Glutamatergic neuron (in vitro differentiated cells): ENCODE data around the gene MAP3K7. TPM values are rescaled to one million over a fixed set of nuclear protein-coding genes. Genes with fewer than 3 reads are reported as not detected.

Experiments
- DNase-seq: peaks from one replicate; pipeline ENCODE4 v3.0.0; 2022
- H3K27ac Mint-ChIP-seq: one replicate; pipeline ENCODE4 v1.8.0; 2020; ENCODE audit warnings: mild to moderate bottlenecking, mixed read lengths, inconsistent platforms; ENCODE audit not compliant: unreplicated experiment
- H3K27me3 Mint-ChIP-seq: one replicate; pipeline ENCODE4 v1.8.0; 2020; ENCODE audit warnings: mild to moderate bottlenecking, moderate library complexity, mixed read lengths, inconsistent platforms; ENCODE audit not compliant: unreplicated experiment
- H3K36me3 Mint-ChIP-seq: one replicate; pipeline ENCODE4 v1.8.0; 2020; ENCODE audit warnings: mild to moderate bottlenecking, mixed read lengths, inconsistent platforms; ENCODE audit not compliant: unreplicated experiment
- H3K4me1 Mint-ChIP-seq: one replicate; pipeline ENCODE4 v1.8.0; 2020; ENCODE audit warnings: mild to moderate bottlenecking, low read depth, mixed read lengths, inconsistent platforms; ENCODE audit not compliant: unreplicated experiment
- H3K4me3 Mint-ChIP-seq: one replicate; pipeline ENCODE4 v1.8.0; 2020; ENCODE audit warnings: mild to moderate bottlenecking, mixed read lengths, inconsistent platforms; ENCODE audit not compliant: unreplicated experiment
- H3K9me3 Mint-ChIP-seq: one replicate; pipeline ENCODE4 v1.8.0; 2020; ENCODE audit warnings: mild to moderate bottlenecking, moderate library complexity, mixed read lengths, inconsistent platforms; ENCODE audit not compliant: unreplicated experiment
- total RNA-seq: library from RNA; stranded (reverse); fragmentation: NEBNext Ultra II Directional; extraction: Animal tissue kit (Norgen Biotek cat#: 25700); gene quantifications from one replicate; pipeline ENCODE4 v1.2.1, GENCODE V29; 2021; ENCODE audit not compliant: unreplicated experiment
- TF ChIP-seq, protein P1 (sequence below): fragments of 200-600 bp; sonication (generic); IDR thresholded peaks from one replicate; pipeline ENCODE4 v1.5.0; 2021; ENCODE audit not compliant: partially characterized antibody, unreplicated experiment

Gene MAP3K7
- total RNA-seq, 1 donor from 2014 or later = 39.4 TPM

DNA sequence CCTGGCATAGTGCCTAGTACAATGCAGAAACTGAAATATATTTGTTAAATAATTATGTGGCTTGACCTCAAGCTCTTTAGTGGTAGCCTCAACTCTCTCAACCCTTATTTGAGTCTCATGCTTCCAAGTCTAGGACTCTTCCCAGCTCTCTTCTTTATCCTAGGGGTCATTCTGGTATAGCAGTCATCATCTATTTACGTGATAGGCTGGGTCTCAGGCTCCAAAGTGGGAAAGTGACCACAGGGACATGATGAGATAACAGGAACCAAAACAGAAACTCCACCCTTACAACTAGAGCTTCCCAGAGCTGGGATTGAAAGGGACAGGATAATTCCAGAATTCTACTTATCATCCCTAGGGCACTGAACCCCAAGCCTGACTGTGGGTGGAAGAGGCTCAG, 17.7 kb upstream of the MAP3K7 start:
- H3K4me3 Mint-ChIP-seq = no peak overlapping the region
- H3K27ac Mint-ChIP-seq = no peak overlapping the region
- no peaks in the 10 kb centered on the region for H3K27me3 Mint-ChIP-seq

DNA sequence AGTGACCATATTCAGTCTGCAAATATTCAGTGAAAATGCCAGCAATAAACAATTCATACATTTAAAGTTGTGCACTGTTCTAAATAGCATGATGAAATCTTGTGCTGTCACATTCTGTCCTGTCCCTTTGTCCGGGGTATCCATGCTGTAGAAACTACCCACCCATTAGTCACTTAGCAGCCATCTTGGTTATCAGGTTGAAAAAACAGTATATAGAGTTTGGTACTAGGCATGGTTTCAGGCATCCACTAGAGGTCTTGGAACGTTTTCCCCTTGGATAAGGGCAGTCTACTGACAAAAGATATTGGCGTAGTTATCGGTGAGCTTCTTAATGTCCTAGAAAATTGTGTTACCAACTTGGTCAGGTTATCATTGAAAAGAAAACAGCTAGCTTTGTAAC, 12.3 kb upstream of the MAP3K7 start:
- no peaks in the 10 kb centered on the region for H3K9me3 Mint-ChIP-seq
- H3K27ac Mint-ChIP-seq = no peak overlapping the region
- no peaks in the 10 kb centered on the region for H3K27me3 Mint-ChIP-seq
- no peak overlapping the region for H3K4me3 Mint-ChIP-seq
- TF ChIP-seq, protein P1, sequence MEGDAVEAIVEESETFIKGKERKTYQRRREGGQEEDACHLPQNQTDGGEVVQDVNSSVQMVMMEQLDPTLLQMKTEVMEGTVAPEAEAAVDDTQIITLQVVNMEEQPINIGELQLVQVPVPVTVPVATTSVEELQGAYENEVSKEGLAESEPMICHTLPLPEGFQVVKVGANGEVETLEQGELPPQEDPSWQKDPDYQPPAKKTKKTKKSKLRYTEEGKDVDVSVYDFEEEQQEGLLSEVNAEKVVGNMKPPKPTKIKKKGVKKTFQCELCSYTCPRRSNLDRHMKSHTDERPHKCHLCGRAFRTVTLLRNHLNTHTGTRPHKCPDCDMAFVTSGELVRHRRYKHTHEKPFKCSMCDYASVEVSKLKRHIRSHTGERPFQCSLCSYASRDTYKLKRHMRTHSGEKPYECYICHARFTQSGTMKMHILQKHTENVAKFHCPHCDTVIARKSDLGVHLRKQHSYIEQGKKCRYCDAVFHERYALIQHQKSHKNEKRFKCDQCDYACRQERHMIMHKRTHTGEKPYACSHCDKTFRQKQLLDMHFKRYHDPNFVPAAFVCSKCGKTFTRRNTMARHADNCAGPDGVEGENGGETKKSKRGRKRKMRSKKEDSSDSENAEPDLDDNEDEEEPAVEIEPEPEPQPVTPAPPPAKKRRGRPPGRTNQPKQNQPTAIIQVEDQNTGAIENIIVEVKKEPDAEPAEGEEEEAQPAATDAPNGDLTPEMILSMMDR = no peak
- no peaks in the 10 kb centered on the region for H3K4me1 Mint-ChIP-seq
- no peaks in the 10 kb centered on the region for H3K36me3 Mint-ChIP-seq
- DNase-seq = no peak

More for the DNA sequence above, 17.7 kb upstream of the MAP3K7 start:
- no peaks in the 10 kb centered on the region for H3K9me3 Mint-ChIP-seq
- H3K4me1 Mint-ChIP-seq = no peaks in the 10 kb centered on the region
- H3K36me3 Mint-ChIP-seq = no peaks in the 10 kb centered on the region
- DNase-seq = no peak
- TF ChIP-seq, protein P1 = no peak

DNA sequence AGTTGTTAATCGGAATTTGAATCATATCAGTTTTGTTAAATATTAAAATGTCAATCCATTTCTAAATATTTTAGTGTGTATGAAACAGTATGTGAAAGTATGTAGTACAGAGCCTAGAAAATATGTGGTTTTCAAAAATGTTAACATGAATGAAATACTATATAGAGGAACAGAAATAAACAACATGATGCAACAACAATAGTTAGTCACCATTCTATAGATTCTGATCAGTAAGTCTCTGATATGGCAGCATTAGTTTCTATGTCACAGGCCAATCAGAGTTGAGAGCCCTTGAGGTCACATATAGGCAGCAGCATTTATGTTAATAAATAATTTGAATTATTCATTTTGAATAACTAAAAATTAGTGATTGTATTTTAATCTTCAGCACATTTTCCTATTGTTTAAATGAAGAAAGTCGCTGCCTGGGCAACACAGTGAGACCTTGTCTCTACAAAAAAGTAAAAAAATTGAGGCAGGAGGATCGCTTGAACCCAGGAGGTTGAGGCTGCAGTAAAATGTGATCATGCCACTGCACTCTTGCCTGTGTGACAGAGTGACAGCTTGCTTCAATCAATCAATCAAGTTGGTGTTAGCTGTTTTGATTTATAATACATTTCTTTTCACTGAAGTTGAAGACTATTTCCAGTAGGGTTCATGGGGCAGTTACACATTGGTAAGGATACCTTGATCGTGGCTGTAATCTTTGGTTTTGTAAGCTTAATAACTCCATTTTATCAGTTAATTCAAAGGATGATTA, 11.5 kb upstream of the MAP3K7 start:
- Mint-ChIP-seq H3K4me1 (no peaks in the 10 kb centered on the region), H3K27ac (no peak overlapping the region), H3K9me3 (no peaks in the 10 kb centered on the region), H3K4me3 (no peak overlapping the region), H3K27me3 (no peaks in the 10 kb centered on the region), H3K36me3 (no peaks in the 10 kb centered on the region)
- no peak for DNase-seq
- TF ChIP-seq, protein P1 = no peak

DNA sequence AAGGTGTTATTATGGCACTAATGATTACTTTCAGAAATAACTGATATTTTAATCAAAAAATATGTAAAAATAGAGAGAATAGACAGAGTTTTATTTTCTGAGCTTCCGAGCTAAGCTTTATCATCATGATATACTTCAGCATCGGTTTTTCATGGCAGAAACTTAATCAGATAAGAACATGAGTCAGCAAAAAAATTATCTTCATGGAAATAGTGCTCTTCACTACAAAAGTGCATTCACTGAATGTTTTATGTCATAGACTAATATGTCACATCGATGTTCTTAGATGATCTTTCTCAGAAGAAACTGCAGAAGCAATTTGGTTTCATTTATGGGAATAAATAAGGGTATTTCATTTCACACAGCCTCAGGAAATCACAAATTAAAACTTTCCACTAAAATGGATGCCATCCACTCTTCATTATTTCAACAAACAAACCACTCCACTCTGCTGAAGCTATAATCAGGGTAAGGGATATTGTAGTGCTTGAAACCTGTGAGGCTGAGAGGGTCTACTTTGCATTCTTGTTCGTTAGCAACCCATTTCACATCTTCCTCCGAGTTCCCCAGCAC, 10.2 kb upstream of the MAP3K7 start:
- H3K27me3 Mint-ChIP-seq = no peaks in the 10 kb centered on the region
- H3K36me3 Mint-ChIP-seq = no peaks in the 10 kb centered on the region
- no peak for DNase-seq
- TF ChIP-seq, protein P1 = no peak
- H3K4me1 Mint-ChIP-seq = no peaks in the 10 kb centered on the region
- H3K27ac Mint-ChIP-seq = no peak overlapping the region
- no peak overlapping the region for H3K4me3 Mint-ChIP-seq
- no peaks in the 10 kb centered on the region for H3K9me3 Mint-ChIP-seq

DNA sequence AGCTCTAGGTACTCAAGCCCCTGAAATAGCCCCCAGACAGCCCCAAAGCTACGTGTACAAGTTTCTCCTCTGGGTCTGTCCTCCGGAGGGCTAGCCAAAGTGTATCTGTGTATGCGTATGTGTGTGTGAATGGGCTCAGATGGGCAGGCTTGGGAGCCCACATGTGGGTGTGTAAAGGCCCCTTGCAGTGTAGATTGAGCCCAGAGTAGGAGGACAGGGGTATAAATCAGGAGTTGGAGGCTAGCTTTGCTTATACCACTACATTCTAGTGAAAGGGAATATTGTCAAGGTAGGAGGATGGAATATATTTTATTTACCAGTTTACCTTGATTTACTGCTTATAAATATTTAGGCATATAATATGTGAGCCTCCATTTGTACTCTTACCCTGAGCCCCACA, 9.0 kb upstream of the MAP3K7 start:
- Mint-ChIP-seq H3K4me1 (no peaks in the 10 kb centered on the region), H3K4me3 (no peak overlapping the region), H3K27ac (no peak overlapping the region), H3K9me3 (no peaks in the 10 kb centered on the region), H3K27me3 (no peaks in the 10 kb centered on the region), H3K36me3 (no peaks in the 10 kb centered on the region)
- TF ChIP-seq, protein P1 = no peak
- no peak for DNase-seq
